ENCODE results near the gene BEND6. TPM values are rescaled to one million over a fixed set of nuclear protein-coding genes. Genes with fewer than 3 reads are reported as not detected.

The BEND6 gene
- total and polyA plus RNA-seq, 10 of the 15 experiments (the other 5 are each of a cell fraction or from before 2014, with no cell fraction given) = 0.79 to 2.8 (median 1.6) TPM

DNA sequence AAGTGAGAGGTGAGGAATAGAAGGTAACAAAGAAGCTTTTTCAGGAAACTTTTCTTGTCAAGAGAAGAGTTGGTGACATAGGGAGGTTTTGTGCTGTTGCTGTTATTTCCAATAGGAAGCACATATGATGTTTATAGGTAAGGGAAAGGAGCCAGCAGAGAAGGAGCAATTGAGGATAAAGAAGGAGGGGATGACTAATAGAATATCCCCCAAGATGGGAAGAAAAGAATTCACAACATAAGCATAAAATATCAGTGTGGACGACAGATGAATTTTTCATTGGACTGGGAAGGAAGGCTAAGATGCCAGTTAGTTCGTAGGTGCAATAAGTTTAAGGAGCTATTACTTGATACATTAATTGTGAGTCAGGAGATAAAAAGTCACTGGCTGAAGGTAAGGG is 8.5 kb upstream of the BEND6 start:
- Histone ChIP-seq H3K9me3 (replicated peaks; ENCODE audit: control insufficient read depth, insufficient read depth, low read length) (peaks cover 1% of the 10 kb centered on the region; the same call in 1 of the 3 replicates), H2AFZ (ENCODE audit: control insufficient read depth, low read depth, low read length) (no peak overlapping the region), H3K4me3 (no peak overlapping the region), H3K27me3 (replicated peaks in 1 of 2; ENCODE audit: control insufficient read depth in 2 of 2, insufficient read depth in 2 of 2, low read length in 1 of 2) (no peaks in the 10 kb centered on the region), H4K20me1 (ENCODE audit: control insufficient read depth, insufficient read depth) (no peaks in the 10 kb centered on the region), H3K36me3 (ENCODE audit: control insufficient read depth in 2 of 2, insufficient read depth in 2 of 2, low read length in 1 of 2) (no peaks in the 10 kb centered on the region), H3K79me2 (ENCODE audit: control insufficient read depth, insufficient read depth, low read length) (no peaks in the 10 kb centered on the region), H3K4me1 (ENCODE audit: control insufficient read depth, insufficient read depth, low read length) (peaks cover 4% of the 10 kb centered on the region; the same call in 1 of the 2 replicates), H3K27ac (ENCODE audit: control insufficient read depth, insufficient read depth) (no peak overlapping the region), H3K4me2 (ENCODE audit: control insufficient read depth, insufficient read depth) (no peak overlapping the region), H3K9ac (ENCODE audit: control insufficient read depth, insufficient read depth, low read length) (no peak overlapping the region)
- no peak for TF ChIP-seq ZBED1 (IDR thresholded peaks at IDR 0.05; ENCODE audit: borderline replicate concordance)
- TF ChIP-seq SREBF2 (IDR thresholded peaks at IDR 0.05; ENCODE audit: low read length) = no peak
- TF ChIP-seq MEF2A (IDR thresholded peaks at IDR 0.05; ENCODE audit: insufficient read depth, low read depth, low read length) = no peak
- TF ChIP-seq LARP7 (IDR thresholded peaks at IDR 0.05) = no peak
- TF ChIP-seq SPI1 (IDR thresholded peaks at IDR 0.05; ENCODE audit: borderline replicate concordance, insufficient read depth, low read depth, low read length) = no peak
- TF ChIP-seq SKIL (IDR thresholded peaks at IDR 0.05; ENCODE audit: low read depth, poor library complexity, severe bottlenecking) = no peak
- no peak for TF ChIP-seq EP300 (IDR thresholded peaks at IDR 0.05; ENCODE audit: borderline replicate concordance in 1 of 2, control insufficient read depth in 1 of 2, low read depth in 2 of 2, low read length in 2 of 2)
- no peak for TF ChIP-seq NFIC (IDR thresholded peaks at IDR 0.05; ENCODE audit: low read depth, low read length)
- TF ChIP-seq RFX5 (IDR thresholded peaks at IDR 0.05; ENCODE audit: low read depth, low read length) = no peak
- TF ChIP-seq RELA (IDR thresholded peaks at IDR 0.05; ENCODE audit: borderline replicate concordance, partially characterized antibody) = no peak
- no peak for TF ChIP-seq SUPT20H (IDR thresholded peaks at IDR 0.05; ENCODE audit: borderline replicate concordance, control insufficient read depth, low read depth, low read length)
- no peak for TF ChIP-seq ZNF207 (IDR thresholded peaks at IDR 0.05; ENCODE audit: borderline replicate concordance)
- TF ChIP-seq FOXM1 (IDR thresholded peaks at IDR 0.05; ENCODE audit: low read depth, low read length) = no peak
- no peak for TF ChIP-seq NR2C1 (IDR thresholded peaks at IDR 0.05)
- in situ Hi-C loops (cut with MboI) = no loop called here
- DNase-seq (ENCODE audit: low read depth, low spot score) = no peak
- RAD21 ChIA-PET (ENCODE audit: unreplicated experiment) = no interaction called here
- CTCF ChIA-PET = no interaction called here
- no peak for ATAC-seq
- no TSS peak for BruUV-seq (replicated peaks)
- intact Hi-C loops (cut with micrococcal nuclease; ENCODE audit: unreplicated experiment) = no loop called here
- POLR2A ChIA-PET = no interaction called here
- SMC1A ChIA-PET (ENCODE audit: uncharacterized antibody, unreplicated experiment) = no interaction called here
- 97% methylated on average over 2 of the region's 2 CpGs for WGBS (ENCODE audit: insufficient coverage, insufficient replicate concordance, low lambda C conversion rate, missing lambda C conversion rate)
- no peak for FAIRE-seq
